Mucosa of rectum (tissue), 2 donors: ENCODE data around the gene PIGO.

Source experiments
- H3K27ac ChIP-seq, 2 donors: one replicate each; pipeline ENCODE4 v1.7.0; 2013; ENCODE audit warnings: inconsistent platforms in 2 of 2, low read depth in 2 of 2, low read length in 2 of 2
- H3K27me3 ChIP-seq, 2 donors: one replicate each; pipeline ENCODE4 v1.7.0; 2013; ENCODE audit warnings: low read length in 2 of 2; ENCODE audit not compliant: control insufficient read depth in 2 of 2, insufficient read depth in 2 of 2
- H3K36me3 ChIP-seq, 2 donors: one replicate each; pipeline ENCODE4 v1.7.0; 2013; ENCODE audit warnings: low read length in 2 of 2; ENCODE audit not compliant: control insufficient read depth in 2 of 2, insufficient read depth in 2 of 2
- H3K4me1 ChIP-seq, 2 donors: one replicate each; pipeline ENCODE4 v1.7.0; 2013; ENCODE audit warnings: low read length in 2 of 2, mild to moderate bottlenecking in 1 of 2; ENCODE audit not compliant: control insufficient read depth in 2 of 2, insufficient read depth in 2 of 2
- H3K4me3 ChIP-seq, 2 donors: one replicate each; pipeline ENCODE4 v1.7.0; 2013; ENCODE audit warnings: low read length in 2 of 2
- H3K9ac ChIP-seq, 2 donors: one replicate each; pipeline ENCODE4 v1.7.0; 2013; ENCODE audit warnings: low read length in 2 of 2, low read depth in 1 of 2, mild to moderate bottlenecking in 1 of 2
- H3K9me3 ChIP-seq, 2 donors: one replicate each; pipeline ENCODE4 v1.7.0; 2013; ENCODE audit warnings: low read length in 2 of 2; ENCODE audit not compliant: control insufficient read depth in 2 of 2
- donor health status: healthy.
- donor health status: Normal muscosa, but diverticular disease.

The PIGO gene

DNA sequence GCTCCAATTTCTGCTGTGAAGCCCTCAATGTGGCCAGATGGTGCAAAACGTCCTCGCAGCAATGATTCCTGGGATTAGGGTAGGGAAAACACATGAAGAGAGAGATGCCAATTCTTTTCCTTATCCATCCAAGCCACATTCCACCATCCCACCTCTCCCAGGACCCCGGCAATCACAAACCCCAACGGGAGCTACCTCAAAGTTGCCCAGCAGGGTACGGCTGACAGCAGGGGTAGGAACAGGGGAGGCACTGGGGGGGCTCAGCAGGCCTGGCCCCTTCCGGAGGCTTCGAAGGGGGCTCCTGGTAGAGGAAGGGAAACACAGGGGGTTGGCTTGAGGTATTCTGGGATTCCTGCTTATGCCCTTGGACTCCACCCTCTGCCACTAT lies 9.9 kb upstream of the PIGO start:
- peaks cover 24 to 42% of the 10 kb centered on the region in 2 donors for H3K36me3 ChIP-seq
- no peaks in the 10 kb centered on the region for H3K9me3 ChIP-seq
- no peak overlapping the region for H3K27ac ChIP-seq
- H3K4me3 ChIP-seq: no peak overlapping the region
- H3K9ac ChIP-seq: no peak overlapping the region
- H3K4me1 ChIP-seq: peaks cover 26 to 30% of the 10 kb centered on the region in 2 donors
- no peaks in the 10 kb centered on the region for H3K27me3 ChIP-seq

DNA sequence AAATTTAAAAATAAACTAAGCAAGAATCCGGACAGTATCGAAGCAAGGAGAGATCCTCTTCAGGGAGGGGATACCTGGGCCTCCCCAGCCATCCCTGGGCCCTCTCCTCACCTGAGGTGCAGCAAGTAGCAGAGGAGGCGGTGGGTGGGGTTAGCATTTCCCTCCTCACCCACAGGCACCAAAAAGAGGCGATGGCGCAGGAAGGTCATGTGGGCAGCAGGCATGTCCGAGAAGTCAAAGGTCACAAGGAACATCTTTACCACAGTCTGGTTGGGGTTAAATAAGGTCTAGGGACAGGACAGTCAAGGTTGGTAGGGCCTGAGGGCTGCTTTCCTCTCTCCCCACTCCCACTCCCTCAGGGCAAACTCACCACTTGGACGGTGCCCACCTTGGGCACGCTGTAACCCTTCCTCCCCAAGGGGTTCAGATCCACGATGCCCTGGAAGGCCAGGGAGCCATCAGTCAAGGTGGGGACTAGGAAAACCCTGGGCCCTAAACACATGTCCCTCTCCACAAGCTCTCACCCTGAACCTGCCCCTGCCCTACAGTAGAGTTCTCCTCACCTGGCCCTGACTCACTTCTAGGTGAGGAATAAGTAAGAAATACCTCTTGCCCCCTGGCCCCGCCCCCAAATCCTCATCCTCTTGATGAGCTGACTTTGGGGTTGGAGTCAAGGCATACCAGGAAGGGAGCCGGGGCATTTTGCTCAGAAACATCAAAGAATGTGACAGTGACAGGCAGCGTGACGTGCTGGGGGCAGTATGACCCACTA lies 9.4 kb upstream of the PIGO start:
- Histone ChIP-seq H3K4me3 (no peak overlapping the region), H3K9me3 (no peaks in the 10 kb centered on the region), H3K27me3 (no peaks in the 10 kb centered on the region), H3K27ac (no peak overlapping the region), H3K4me1 (peaks cover 22 to 24% of the 10 kb centered on the region in 2 donors), H3K36me3 (peaks cover 24 to 45% of the 10 kb centered on the region in 2 donors), H3K9ac (no peak overlapping the region)

DNA sequence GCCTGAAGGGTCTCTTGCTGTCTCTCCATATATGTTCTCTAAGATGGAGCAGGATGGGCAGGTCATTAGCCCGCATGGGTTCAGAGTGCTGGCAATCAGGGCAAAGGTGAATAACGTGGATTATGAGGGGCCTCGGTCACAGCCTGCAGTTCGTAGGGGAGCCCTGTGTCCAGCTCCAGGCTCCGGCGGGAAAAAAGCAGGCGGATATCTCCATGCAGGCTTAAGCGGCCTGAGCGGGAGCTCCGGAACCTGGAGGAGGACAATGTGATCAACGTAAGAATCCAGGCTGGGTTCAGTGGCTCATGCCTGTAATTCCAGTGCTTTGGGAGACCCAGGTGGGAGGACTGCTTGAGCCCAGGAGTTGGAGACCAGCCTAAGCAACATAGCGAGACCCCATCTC lies 8.7 kb upstream of the PIGO start:
- Histone ChIP-seq H3K36me3 (peaks cover 30 to 51% of the 10 kb centered on the region in 2 donors), H3K4me3 (no peak overlapping the region), H3K9me3 (no peaks in the 10 kb centered on the region), H3K27ac (no peak overlapping the region), H3K9ac (no peak overlapping the region), H3K4me1 (peaks cover 15 to 18% of the 10 kb centered on the region in 2 donors), H3K27me3 (no peaks in the 10 kb centered on the region)

DNA sequence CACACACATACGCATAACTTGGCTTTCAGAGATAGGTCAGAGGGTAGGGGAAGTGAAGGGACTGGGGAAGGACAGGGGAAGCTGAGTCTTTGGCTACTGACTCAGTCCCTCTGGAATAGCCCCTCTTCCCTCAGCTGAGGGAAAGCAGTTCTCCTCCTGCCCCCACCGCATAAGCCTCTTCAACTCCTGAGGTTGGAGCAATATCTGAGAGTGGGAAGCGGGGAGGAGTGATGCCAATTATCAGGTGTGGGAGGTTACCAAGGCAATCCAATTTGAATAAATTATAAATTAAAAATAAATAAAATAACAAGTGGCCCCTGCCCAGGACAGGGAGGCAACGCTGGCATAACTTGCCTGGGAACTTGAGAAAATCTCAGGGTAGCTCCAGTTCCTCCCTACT lies 8.2 kb upstream of the PIGO start:
- H3K36me3 ChIP-seq: peaks cover 33 to 57% of the 10 kb centered on the region in 2 donors
- H3K9ac ChIP-seq: no peak overlapping the region
- no peaks in the 10 kb centered on the region for H3K9me3 ChIP-seq
- no peak overlapping the region for H3K4me3 ChIP-seq
- H3K4me1 ChIP-seq: peaks cover 14 to 17% of the 10 kb centered on the region in 2 donors
- no peaks in the 10 kb centered on the region for H3K27me3 ChIP-seq
- H3K27ac ChIP-seq: no peak overlapping the region

DNA sequence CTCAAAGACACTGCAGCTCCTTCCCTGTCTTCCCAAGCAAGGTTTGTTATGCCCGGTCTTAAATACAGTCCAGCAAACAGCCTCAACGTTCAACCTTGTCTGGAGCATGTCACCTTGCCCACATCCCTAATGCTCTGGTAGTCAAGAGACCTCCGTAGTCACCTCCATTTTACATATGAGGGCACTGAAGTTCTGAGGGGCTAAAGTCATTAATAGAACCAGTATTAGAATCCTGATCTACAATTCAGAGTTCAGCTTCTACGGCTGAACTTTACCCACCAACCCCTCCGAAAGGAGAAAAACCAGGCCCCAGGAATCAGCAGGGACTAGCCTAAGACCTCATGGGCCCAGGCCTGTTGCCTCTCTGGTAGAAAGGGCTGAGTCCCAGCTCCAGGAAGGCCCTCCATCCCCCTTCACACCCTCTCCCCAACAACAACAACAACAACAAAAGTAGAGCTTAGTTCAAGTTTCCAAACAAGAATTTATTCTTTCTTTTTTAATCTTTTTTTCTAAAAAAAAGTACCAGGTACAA lies 7.3 kb upstream of the PIGO start:
- Histone ChIP-seq H3K4me1 (peaks cover 14 to 17% of the 10 kb centered on the region in 2 donors), H3K9ac (peak overlapping the region; percentile 91 to 98), H3K9me3 (no peaks in the 10 kb centered on the region), H3K27ac (peak overlapping the region; percentile 79 to 80), H3K4me3 (peak overlapping the region; percentile 88 to 98), H3K27me3 (no peaks in the 10 kb centered on the region), H3K36me3 (peaks cover 36 to 59% of the 10 kb centered on the region in 2 donors)

DNA sequence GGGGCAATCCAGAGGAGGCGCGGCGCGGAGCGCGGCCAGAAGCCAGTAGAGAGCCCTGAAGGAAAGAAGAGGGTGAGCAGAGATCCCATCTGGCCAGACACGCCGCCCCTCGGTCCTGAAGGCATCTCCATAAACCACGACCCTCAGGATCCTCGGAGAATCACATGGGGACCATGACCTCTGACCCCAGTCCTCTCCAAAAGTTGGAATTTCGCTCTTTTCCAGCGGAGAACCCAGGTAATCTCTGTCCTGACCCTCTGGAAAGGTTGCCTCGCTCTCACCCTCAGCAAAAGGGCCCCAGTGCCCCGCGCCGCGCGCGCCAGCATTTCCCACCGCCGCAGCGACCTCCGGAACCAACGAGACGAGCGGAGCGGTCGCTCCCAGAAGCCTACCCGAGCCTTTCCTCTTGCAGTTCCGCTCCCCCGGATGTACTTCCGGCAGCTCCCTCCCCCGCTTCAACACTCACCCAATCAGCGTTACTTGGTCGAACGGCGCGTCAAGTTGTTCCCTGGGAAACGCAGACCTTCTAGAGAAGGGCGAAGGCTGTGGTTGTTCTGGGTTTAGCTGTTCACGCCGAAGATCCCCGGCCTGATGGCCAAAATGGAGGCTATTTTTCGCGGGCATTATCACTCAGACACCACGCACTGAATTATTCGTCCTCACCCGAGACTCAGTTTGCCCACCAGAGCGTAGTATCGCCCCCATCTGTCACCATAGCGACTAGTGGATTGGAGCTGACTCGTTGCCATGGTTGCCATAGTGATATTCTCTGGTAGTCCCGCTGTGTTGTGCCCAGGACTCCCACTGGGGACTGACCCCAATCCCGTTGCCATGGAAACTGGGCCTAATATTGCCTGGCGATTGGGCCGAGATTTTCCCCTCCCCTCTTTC lies 6.6 kb upstream of the PIGO start, which contains the start of gene STOML2:
Gene STOML2, minus strand, starts transcription at position 363 of the 891 bp plus-strand sequence. Its CDS starts 37 bp downstream, at position 326.
- Histone ChIP-seq H3K9ac (peak within 1 kb of the TSS; percentile 91 to 98), H3K27me3 (no peaks in the 10 kb centered on the region), H3K9me3 (no peaks in the 10 kb centered on the region), H3K4me1 (peaks cover 14 to 17% of the 10 kb centered on the region in 2 donors), H3K4me3 (peak within 1 kb of the TSS; percentile 88 to 98), H3K36me3 (peaks cover 36 to 53% of the 10 kb centered on the region in 2 donors), H3K27ac (peak within 1 kb of the TSS; percentile 79 to 80)

DNA sequence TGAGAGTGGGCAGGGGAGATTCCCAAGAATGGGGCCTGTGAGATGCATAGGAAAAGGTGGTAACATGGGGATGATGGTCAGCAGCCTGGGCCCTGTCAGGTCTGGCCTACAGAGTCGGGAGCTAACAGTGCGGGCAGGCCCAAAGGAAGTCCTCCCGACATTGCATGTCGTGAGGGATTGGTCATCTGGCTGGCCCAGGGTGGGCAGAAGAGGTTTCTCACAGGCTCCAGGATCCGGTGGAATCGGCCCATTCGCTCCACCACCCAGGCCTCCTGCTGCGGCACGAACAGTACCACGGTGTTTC lies 6.0 kb upstream of the PIGO start:
- Histone ChIP-seq H3K9me3 (no peaks in the 10 kb centered on the region), H3K27me3 (no peaks in the 10 kb centered on the region), H3K4me3 (peak overlapping the region; percentile 88 to 98), H3K27ac (peak overlapping the region; percentile 79 to 80), H3K36me3 (peaks cover 36 to 50% of the 10 kb centered on the region in 2 donors), H3K9ac (peak overlapping the region; percentile 91 to 98), H3K4me1 (peaks cover 14 to 17% of the 10 kb centered on the region in 2 donors)

DNA sequence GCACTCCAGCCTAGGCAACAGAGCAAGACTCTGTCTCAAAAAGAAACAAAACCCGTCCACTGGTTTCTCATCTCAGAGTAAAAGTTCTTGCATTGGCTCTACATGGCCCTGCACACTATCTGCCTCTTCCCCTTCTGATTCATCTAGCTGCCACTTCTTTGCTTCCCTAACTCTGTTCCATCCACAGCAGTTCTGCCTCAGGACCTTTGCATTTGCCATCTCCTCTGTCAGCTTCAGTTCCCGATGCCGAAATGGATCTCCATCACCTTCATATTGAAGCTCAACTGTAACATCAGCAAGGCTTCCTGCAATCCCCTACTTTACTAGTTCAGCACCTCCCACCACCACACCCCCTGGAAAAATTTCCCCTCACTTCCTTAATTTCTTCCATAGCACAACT lies 1.2 kb upstream of the PIGO start:
- H3K9me3 ChIP-seq: no peaks in the 10 kb centered on the region
- H3K27ac ChIP-seq: no peak overlapping the region
- H3K4me3 ChIP-seq: no peak overlapping the region
- H3K36me3 ChIP-seq: peaks cover 21 to 32% of the 10 kb centered on the region in 2 donors
- peaks cover 13 to 20% of the 10 kb centered on the region in 2 donors for H3K4me1 ChIP-seq
- no peaks in the 10 kb centered on the region for H3K27me3 ChIP-seq
- no peak overlapping the region for H3K9ac ChIP-seq

DNA sequence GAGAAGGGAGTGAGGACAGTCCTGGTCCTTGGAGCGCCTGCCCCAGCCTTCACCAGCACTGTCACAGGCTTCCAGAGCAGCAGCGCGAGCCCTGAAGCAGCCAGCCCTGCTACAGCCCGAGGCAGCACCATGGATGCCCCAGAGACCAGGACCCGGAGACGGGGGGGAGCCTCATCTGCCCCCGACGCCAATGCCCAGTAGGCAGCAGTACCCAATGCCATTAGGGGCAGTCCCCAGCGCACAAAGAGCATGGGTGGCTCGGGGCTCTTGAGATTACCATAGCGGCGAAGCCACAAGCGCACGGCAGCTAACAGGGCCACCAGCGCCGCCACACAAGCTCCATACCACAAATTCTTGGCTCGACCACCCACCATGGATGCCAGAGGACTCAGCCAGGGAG lies 4.9 kb downstream of the PIGO start:
- Histone ChIP-seq H3K9ac (no peak overlapping the region), H3K9me3 (no peaks in the 10 kb centered on the region), H3K36me3 (peaks cover 31 to 60% of the 10 kb centered on the region in 2 donors), H3K4me3 (no peak overlapping the region), H3K27me3 (no peaks in the 10 kb centered on the region), H3K4me1 (peaks cover 4 to 6% of the 10 kb centered on the region in 2 donors), H3K27ac (no peak overlapping the region)

DNA sequence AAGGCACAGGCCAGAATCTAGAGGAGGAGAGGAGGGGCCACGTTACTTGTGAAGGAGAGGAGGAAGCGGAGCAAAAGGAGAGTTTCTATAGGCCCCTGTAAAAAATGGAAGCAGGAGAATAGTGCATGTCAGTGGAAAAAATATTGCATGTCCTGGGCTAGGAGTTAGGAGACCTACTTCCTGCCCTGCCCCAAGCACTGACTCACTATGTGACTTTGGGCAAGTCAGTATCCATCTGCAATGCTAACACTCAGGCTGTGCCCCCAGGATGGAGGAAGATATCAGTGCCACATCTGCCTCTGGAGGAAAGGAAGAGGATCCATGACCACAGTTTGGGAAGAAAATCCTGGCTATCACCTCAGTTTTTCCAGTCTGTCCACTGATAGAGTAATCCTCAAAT lies 7.0 kb downstream of the PIGO start:
- Histone ChIP-seq H3K9ac (no peak overlapping the region), H3K4me1 (no peaks in the 10 kb centered on the region), H3K27ac (no peak overlapping the region), H3K27me3 (no peaks in the 10 kb centered on the region), H3K36me3 (peaks cover 31 to 61% of the 10 kb centered on the region in 2 donors), H3K9me3 (no peaks in the 10 kb centered on the region), H3K4me3 (no peak overlapping the region)
